ENCODE measurements around the gene MT1A.

Gene MT1A

DNA sequence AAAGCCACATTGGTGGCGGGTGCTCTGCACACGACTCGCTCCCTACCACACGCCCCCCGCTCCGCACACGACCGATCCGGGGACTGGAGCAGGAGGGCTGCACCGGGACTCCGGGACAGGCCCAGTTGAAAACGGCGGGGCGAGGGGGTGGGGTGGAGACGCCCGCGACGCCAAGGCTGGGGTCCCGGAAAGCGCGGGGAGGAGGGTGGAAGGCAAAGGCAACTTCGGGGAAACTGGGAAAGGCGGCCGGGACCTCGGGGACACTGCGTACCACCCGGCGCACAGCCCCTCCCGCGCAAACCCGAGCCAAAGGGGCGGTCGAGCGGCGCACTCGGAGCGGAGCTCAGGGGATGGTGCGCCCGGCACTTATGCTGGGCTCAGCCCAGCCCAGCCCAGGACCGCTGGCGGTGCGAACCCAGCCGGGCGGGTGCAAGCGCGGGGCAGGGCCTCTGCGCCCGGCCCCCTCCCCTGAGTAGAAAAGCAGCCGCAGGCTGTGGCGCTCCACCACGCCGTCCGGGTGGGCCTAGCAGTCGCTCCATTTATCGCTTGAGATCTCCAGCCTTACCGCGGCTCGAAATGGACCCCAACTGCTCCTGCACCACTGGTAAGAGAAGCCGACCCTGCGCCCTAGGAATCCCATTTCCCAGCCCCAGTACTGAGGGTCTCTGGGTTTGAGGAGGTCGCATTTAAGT lies 6.2 kb upstream of the MT1A start, which contains the start of gene MT1M:
TSS of gene MT1M (plus strand) at position 504 of the 692 bp plus-strand sequence. CDS start at position 577, 73 bp downstream.
- DNase-seq = no peak

DNA sequence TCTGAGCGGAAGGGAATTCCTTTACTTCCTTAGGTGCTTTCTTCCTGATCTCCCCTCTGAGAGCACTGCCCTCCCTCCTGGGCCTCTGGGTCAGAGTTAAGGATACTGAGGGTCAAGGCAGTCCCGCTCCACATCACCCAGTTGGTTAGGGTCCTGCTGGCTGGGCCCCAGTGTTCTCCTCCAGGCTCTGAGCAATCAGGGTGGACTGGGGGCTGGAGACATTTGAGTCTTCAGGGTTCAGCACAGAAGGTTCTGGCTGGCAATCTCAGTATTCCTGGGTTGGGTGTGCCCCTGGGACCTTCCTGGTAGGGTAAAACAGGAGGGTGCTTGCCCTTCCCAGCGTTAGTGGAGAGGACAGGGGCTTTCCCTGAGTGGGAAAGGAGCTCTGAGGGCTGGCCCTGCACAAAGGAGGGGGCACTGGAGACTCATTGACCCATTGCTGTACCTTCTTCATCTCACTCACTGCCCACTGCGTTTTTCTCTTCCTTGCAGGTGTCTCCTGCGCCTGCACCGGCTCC lies 5.6 kb upstream of the MT1A start:
- DNase-seq = no peak

DNA sequence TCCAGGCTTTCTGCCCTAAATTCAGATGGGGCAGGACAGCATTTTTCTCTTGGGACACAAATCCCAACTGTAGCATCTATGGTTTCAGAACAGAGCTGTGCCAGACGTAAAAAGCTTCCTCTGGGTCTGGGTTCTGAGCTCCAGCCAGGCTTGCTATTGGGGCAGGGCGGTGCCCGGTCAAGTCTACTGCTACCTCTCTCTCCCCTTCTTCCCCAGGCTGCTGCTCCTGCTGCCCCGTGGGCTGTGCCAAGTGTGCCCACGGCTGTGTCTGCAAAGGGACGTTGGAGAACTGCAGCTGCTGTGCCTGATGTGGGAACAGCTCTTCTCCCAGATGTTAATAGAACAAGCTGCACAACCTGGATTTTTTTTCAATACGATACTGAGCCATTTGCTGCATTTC lies 4.9 kb upstream of the MT1A start:
- DNase-seq = no peak

DNA sequence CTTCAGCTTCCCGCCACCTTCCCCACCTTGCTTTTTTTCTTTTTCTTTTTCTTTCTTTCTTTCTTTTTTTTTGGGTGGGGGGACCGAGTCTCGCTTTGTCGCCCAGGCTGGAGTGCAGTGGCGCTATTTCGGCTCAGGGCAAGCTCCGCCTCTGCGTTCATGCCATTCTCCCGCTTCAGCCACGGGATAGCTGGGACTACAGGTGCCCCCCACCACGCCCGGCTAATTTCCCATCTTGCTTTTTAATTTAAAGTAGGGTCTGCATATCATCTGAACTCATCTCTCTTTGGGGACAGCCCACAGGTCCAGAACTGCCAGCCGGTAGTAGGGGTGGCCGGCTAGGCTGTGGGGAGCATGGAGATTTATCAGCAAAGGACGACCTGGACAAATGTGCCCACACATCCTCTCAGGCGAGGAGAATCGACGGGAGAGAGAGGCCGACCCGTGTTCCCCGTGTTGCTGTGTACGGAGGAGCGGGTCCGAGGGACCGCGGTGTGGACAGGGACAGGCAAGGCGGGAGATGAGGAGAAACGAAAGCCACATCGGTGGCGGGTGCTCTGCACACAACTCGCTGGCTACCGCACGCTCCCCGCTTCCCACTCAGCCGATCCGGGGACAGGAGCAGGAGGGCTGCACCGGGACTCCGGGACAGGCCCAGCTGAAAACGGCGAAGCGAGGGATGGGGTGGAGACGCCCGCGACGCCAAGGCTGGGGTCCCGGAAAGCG lies 3.6 kb upstream of the MT1A start:
- no peak for DNase-seq

DNA sequence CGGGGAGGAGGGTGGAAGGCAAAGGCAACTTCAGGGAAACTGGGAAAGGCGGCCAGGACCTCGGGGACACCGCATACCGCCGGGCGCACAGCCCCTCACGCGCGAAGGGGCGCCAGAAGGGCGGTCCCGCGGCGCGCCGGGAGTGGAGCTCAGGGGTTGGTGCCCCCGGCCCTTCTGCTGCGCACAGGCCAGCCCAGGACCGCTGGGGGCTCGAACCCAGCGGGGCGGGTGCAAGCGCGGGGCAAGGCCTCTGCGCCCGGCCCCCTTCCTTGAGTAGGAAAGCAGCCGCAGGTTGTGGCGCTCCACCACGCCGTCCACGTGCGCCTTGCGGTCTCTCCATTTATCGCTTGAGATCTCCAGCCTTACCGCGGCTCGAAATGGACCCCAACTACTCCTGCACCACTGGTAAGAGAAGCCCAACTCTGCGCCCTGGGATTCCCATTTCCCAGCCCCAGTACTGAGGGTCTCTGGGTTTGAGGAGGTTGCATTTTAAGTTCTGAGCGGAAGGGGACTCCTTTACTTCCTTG lies 3.0 kb upstream of the MT1A start:
- DNase-seq = no peak

DNA sequence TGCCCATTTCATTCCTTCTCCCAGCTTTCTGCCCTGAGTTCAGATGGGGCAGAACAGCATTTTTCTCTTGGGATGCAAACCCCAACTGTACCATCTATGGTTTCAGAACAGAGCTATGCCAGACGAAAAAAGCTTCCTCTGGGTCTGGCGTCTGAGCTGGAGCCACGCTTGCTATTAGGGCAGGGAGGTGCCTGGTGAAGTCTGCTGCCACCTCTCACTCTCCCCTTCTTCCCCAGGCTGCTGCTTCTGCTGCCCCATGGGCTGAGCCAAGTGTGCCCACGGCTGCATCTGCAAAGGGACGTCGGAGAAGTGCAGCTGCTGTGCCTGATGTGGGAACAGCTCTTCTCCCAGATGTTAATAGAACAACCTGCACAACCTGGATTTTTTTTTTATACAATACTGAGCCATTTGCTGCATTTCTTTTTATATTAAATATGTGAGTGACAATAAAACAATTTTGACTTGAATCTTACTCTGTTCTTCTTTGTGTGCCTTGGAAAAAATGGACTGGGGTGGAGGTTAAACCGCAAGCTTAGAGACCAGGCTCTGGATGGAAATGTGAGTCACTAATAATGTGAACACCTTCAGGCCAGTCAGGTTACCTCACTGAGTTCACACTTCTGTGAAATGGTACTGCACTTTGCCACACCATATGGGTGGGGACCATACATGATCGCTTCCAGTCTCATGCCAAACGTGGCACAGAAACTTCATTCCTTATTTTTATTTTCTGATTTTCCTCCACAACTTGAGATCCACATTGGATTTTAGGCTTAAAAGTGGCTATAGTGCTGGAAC lies 1.7 kb upstream of the MT1A start:
- DNase-seq = peak; percentile 11

DNA sequence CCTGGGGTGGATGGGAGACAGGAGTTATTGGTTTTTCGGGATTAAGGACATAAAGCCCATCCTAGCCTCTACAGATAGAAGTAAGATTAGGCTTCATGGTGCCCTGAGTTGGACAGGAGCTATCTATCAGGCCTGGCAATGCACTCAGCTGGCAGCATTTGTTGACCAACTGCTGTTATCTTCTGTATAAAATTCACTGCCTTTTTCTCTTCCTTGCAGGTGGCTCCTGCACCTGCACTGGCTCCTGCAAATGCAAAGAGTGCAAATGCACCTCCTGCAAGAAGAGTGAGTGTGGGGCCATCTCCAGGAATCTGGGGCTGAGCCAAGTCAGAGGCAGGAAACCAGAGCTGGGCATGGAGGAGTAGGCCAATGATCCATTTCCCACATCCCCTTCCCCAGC lies 579 bp downstream of the MT1A start:
- no peak for DNase-seq

DNA sequence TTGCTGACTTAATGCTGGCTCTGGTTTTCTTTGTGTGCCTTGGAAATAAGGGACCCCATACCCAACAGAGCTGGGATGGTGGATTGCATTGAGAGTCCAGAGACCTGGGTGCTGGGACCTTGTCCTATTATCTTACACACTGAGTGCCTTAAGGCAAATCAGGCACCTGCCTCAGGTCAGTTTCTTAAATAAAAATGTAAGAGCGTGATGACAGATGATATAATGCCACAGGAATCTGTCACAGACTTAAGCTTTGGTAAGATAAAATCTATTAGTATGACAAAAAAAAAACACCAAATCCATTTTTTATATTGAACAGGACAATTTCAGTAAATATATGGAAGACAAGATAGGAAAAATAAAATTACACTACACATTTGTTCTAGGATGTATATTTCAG lies 1.6 kb downstream of the MT1A start:
- no peak for DNase-seq

DNA sequence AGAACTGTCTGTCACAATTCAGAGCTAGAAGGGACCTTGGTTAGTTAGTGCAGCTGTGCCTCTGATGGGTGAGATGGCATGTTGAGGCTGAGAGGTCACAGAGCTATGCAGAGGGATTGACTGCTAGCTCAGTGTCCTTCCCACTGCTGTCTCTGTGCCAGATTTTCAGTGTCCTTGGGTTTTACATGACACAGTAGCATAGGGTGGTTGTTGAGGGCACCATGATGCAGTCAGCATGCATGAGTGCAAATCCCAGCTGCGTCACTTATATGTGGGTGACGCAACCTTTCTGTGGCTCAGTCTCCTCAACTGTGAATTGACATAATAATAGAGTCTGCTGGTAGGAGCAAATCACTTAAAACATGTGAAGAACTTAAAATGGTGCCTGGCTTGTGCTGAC lies 2.7 kb downstream of the MT1A start:
- no peak for DNase-seq

DNA sequence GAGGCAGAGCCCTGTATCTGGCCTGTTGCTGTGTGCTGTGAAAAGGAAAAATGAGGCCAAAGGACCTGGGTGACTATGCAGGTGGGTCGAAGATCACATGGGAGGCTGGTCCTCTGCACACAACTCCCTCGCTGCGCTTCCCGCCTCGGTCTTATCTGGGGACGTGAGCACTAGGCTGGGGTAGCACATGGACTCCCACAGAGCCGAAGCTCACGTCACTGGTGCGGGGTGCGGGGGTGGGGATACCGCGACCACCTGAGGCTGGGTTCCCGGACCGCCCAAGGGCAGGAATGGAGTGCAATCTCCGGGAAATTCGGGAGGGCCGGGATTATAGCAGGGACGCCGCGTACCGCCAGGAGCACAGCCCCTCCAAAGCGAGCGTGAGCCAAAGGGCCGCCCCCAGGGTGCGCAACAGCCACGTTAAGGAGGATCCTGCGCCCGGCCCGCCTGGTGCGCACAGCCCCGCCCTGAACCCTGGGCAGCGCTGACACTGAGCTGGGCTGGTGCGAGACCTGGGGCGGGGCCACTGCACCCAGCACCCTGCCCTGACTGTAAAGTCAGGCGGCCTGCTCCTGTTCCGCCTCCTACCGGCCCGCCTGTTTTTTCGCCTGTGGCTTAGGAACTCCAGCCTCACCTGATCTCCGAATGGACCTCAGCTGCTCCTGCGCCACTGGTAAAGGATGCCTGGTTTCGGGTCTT lies 4.8 kb downstream of the MT1A start:
- DNase-seq = no peak

DNA sequence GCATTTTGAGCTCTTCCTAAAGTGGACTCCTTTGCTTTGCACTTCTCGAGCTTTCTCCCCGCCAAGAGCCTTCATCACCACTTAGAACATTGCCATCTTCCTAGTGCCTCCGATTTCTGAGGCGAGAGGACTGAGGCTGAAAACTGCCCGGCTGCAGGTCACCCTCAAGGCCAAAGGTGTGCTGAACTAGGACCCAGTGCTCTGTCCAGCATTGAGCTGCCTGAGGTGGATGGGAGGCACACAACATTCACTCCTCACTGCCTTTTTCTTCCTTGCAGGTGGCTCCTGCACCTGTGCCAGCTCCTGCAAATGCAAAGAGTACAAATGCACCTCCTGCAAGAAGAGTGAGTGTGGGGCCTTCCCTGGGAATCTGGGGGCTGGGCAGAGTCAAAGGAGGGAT lies 5.4 kb downstream of the MT1A start:
- DNase-seq = no peak

DNA sequence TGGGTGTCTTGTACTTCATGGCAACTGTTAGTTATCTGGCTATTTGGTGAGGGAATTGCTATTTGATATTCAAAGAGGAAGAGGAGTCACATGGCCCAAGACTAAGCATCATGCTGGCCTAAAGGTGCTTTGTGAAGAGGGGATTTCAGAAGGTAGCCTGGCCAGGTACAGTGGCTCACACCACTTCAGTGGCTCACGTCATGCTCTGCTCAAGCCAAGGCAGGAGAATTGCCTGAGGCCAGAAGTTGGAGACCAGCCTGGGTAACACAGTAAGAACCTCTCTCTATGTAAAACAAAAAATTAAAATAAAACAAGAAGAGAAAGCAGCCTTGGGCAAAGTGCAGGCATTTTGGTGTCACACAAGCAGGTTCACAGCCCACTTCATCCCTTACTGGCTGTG lies 6.8 kb downstream of the MT1A start:
- no peak for DNase-seq

DNA sequence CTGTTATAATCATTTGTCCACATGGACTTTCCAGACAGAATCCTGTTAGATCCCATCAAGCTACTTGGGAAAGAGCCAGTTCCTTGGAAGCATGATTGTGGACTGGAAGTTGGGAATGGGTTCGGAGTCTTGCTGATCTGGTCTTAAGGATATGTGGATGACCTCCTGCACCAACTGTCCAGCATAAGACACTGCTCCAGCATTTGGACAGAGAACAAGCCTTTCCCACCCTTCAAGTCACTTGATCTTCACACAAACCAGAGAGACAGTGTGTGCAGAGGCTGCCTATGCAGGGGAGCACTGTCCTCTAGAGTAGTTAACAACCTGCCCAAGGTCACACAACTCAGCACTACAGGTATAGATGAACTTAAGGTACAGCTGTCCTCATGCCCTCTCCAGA lies 7.4 kb downstream of the MT1A start:
- no peak for DNase-seq

DNA sequence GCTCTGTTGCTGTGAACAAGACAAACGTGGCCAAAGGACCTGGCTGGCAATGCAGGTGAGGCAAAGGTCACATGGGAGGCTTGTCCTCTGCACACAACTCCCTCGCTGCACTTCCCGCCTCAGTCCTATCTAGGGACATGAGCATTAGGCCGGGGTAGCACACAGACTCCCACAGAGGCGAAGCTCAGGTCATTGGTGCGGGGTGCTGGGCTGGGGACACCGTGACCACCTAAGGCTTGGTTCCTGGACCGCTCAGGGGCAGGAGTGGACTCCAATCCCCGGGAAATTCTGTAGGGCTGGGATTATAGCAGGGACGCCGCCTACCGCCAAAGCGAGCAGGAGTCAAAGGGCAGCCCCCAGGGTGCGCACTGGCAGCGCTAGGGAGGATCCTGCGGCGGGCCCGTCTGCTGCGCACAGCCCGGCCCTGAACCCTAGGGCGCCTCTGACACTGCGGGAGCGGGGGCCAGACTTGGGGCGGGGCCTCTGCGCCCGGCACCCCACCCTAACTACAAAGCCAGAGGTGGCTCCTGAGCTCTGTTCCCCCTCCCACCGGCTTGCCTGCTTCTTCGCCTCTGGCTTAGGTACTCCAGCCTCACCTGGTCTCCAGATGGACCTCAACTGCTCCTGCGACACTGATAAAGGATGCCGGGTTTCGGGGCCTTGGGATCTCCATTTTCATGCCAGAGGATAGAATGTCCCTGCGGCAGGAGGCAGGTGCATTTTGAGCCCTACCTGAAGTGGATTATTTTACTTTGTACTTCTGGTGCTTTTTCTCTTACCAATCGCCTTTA lies 9.4 kb downstream of the MT1A start:
- no peak for DNase-seq

DNA sequence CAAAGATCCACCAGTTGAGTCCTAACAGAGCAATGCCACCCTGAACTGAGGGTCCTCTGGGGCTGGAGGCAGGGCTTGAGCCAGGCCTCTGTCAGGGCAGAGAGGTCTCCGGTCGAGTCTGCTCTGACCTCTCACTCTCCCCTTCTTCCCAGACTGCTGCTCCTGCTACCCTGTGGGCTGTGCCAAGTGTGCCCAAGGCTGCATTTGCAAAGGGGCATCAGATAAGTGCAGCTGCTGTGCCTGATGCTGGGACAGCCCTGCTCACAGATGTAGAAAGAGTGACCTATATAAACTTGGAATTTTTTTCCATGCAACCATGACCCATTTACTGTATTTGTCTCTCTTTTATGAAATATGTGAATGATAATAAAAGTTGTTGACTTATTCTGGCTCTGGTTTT lies 10.8 kb downstream of the MT1A start:
- no peak for DNase-seq

DNA sequence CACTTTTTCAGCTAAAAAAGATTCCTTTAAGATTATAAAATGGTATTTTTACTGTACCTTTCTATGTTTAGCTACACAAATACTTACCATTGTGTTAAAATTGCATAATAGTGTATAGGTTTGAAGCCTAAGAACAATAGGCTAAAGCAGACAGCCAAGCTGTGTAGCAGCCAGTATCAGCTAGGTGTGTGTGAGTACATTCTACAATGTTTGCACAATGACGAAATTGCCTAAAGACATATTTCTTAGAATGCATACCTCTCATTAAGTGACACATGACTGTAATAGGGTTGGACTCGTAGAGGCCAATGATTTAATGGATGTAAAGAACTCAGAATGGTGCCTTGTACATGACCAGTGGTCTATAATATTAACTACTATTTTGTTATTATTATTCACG lies 11.4 kb downstream of the MT1A start:
- DNase-seq = no peak

DNA sequence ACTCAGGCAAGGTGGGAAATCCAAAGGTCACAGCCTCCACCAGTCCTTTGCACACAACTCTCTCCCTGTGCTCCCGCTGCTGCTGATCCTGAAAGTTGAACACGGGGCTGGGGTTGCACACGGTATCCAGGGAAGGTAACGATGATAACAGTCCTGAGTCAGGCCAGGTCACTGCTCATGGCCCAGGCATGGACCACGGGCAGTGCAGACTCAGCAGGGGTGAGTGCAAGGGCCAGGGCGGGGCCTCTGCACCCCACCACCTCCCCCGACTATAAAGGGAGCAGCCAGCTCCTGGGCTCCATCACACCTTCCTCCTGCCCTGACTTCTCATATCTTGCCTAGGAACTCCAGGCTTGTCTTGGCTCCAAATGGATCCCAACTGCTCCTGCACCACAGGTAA lies 13.1 kb downstream of the MT1A start, which contains the start of gene MT1B:
TSS of gene MT1B (plus strand) at position 301 of the 400 bp plus-strand sequence. CDS start at position 369, 68 bp downstream.
- no peak for DNase-seq

DNA sequence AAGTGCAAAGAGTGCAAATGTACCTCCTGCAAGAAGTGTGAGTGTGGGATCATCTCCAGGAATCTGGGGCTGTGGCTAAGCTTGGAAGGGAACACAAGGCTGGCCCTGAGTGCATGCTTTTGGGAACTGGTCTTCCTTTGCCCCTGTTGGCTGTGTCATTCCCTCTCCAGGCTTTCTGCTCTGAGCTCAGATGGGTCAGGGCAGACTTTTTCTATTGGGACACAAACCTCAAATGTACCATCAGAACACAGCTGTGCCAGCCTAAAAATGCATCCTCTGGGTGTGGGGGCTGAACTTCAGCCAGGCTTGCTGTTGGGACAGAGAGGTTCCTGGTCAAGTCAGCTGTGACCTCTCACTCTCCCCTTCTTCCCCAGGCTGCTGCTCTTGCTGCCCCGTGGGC lies 14.1 kb downstream of the MT1A start:
- DNase-seq = no peak

DNA sequence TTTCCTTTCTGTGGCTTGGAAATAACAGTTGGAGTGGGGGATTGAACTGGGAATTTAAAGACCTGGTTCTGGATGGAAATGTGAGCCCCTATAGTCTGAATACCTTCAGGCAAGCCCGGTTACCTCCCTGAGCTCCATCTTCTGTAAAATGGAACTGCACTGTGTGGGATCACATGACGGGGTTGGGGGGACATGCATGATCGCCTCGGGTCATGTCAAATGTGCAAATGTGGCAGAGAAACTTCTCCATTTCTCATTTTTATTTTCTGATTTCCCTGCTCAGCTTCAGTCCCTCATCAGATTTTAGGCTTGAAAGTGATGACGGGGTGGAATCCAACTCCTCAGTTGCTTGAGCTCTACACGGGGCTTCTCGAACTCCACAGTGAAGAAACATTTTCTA lies 14.8 kb downstream of the MT1A start:
- no peak for DNase-seq

DNA sequence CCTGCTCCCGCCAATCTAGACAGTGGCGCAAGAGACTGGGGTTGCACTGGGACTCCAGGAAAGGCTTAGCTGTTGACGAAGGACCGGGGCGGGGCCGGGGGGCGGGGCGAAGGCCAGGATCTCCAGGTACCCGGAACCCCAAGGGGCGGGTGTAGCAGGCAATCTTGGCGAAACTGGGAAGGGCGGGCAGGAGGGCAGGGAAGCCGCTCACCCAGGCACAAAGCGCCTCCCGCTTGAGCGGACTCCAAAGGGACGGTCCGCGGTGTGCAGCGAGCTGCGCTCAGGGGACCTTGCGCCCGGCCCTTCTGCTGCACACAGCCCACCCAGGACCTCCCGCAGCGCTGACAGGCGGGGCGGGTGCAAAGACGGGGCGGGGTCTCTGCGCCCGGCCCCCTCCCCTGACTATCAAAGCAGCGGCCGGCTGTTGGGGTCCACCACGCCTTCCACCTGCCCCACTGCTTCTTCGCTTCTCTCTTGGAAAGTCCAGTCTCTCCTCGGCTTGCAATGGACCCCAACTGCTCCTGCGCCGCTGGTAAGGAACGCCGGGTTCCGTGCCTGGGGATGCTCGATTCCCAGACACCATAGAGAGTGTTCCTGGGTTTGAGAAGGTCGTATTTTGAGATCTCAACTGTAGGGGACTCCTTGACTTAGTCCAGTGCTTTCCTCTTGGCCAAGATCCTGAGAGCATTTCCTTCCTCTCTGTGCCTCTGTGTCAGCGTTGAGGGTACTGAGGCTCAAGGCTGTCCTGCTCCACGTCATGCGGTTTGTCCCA lies 19.3 kb downstream of the MT1A start, which contains the start of gene MT1F:
TSS of gene MT1F (plus strand) at position 405 of the 772 bp plus-strand sequence. CDS start at position 505, 100 bp downstream.
- no peak for DNase-seq

Measured in NK-92 treated with Interleukin-12 subunit alpha and Interleukin-12 subunit beta, amount 100 ng/mL, for 24 hours (cell line).